ENCODE results near the gene ATAD5.
"Not testable (repeated sequence)": the region's sequence is repeated elsewhere in the genome, so short reads cannot be mapped to it uniquely, and the experiment has no call there.

Gene ATAD5

GRCh38 chr17:30926516-30926915 is 94.8 kb downstream of the ATAD5 start:
- H3K4me3 ChIP-seq (ENCODE audit: low read depth, low read length): no peak overlapping the region
- DNase-seq (ENCODE audit: low read depth): no peak
- TF ChIP-seq POLR2A (IDR thresholded peaks at IDR 0.05; ENCODE audit: extremely low read depth, insufficient read length): no peak
- TF ChIP-seq MAX (IDR thresholded peaks at IDR 0.05; ENCODE audit: low read depth, low read length): no peak
- no peak for TF ChIP-seq CTCF (IDR thresholded peaks at IDR 0.05; ENCODE audit: low read depth, low read length)
- no peak for TF ChIP-seq MYC (IDR thresholded peaks at IDR 0.05; ENCODE audit: low read depth, low read length)

GRCh38 chr17:30927756-30928155 is 96.0 kb downstream of the ATAD5 start:
- no peak for DNase-seq (ENCODE audit: low read depth)
- H3K4me3 ChIP-seq (ENCODE audit: low read depth, low read length): no peak overlapping the region
- TF ChIP-seq POLR2A (IDR thresholded peaks at IDR 0.05; ENCODE audit: extremely low read depth, insufficient read length): no peak
- no peak for TF ChIP-seq CTCF (IDR thresholded peaks at IDR 0.05; ENCODE audit: low read depth, low read length)
- TF ChIP-seq MAX (IDR thresholded peaks at IDR 0.05; ENCODE audit: low read depth, low read length): no peak
- TF ChIP-seq MYC (IDR thresholded peaks at IDR 0.05; ENCODE audit: low read depth, low read length): no peak

- no peak for TF ChIP-seq POLR2A (IDR thresholded peaks at IDR 0.05; ENCODE audit: extremely low read depth, insufficient read length)
- no peak for TF ChIP-seq MYC (IDR thresholded peaks at IDR 0.05; ENCODE audit: low read depth, low read length)
- no peak for TF ChIP-seq MAX (IDR thresholded peaks at IDR 0.05; ENCODE audit: low read depth, low read length)
- TF ChIP-seq CTCF (IDR thresholded peaks at IDR 0.05; ENCODE audit: low read depth, low read length): no peak
- DNase-seq (ENCODE audit: low read depth): no peak
- H3K4me3 ChIP-seq (ENCODE audit: low read depth, low read length): no peak overlapping the region
Observed at GRCh38 chr17:30928584-30928983, 96.8 kb downstream of the ATAD5 start.

GRCh38 chr17:30929081-30929633 is 97.4 kb downstream of the ATAD5 start:
- no peak for DNase-seq (ENCODE audit: low read depth)
- H3K4me3 ChIP-seq (ENCODE audit: low read depth, low read length): no peak overlapping the region
- TF ChIP-seq MAX (IDR thresholded peaks at IDR 0.05; ENCODE audit: low read depth, low read length) (no peak), CTCF (IDR thresholded peaks at IDR 0.05; ENCODE audit: low read depth, low read length) (no peak), POLR2A (IDR thresholded peaks at IDR 0.05; ENCODE audit: extremely low read depth, insufficient read length) (no peak), MYC (IDR thresholded peaks at IDR 0.05; ENCODE audit: low read depth, low read length) (no peak)

- not testable (repeated sequence) for DNase-seq (ENCODE audit: low read depth); H3K4me3 ChIP-seq (ENCODE audit: low read depth, low read length)
Observed at GRCh38 chr17:30929861-30930260, 98.1 kb downstream of the ATAD5 start.

GRCh38 chr17:30930495-30930894 is 98.7 kb downstream of the ATAD5 start:
- DNase-seq (ENCODE audit: low read depth): no peak
- H3K4me3 ChIP-seq (ENCODE audit: low read depth, low read length): no peak overlapping the region
- TF ChIP-seq MAX (IDR thresholded peaks at IDR 0.05; ENCODE audit: low read depth, low read length): no peak
- no peak for TF ChIP-seq POLR2A (IDR thresholded peaks at IDR 0.05; ENCODE audit: extremely low read depth, insufficient read length)
- TF ChIP-seq CTCF (IDR thresholded peaks at IDR 0.05; ENCODE audit: low read depth, low read length): no peak
- no peak for TF ChIP-seq MYC (IDR thresholded peaks at IDR 0.05; ENCODE audit: low read depth, low read length)

- not testable (repeated sequence) for DNase-seq (ENCODE audit: low read depth); H3K4me3 ChIP-seq (ENCODE audit: low read depth, low read length)
Observed at GRCh38 chr17:30931582-30931981, 99.8 kb downstream of the ATAD5 start.

Measured in NB4 (cell line).